Pancreas (tissue), 10 donors: ENCODE results near the gene SLC25A41. TPM values are rescaled to one million over a fixed set of nuclear protein-coding genes. Genes with fewer than 3 reads are reported as not detected.
"Not testable (repeated sequence)": the region's sequence is repeated elsewhere in the genome, so short reads cannot be mapped to it uniquely, and the experiment has no call there.

ENCODE experiments used
- ATAC-seq, 4 donors: fragments of 200-7000 bp; cut with Tn5 transposase; one replicate each; pipeline versions ENCODE4 v1.8.0 to v1.9.1; 2020; ENCODE audit warnings: mild to moderate bottlenecking in 4 of 4, moderate library complexity in 4 of 4
- DNase-seq, 6 donors: peaks; one replicate each; pipeline ENCODE4 v3.0.0-alpha.2; 2020
- FAIRE-seq: peaks from 2 replicates; lab custom pipeline; 2012; peaks lifted over from hg19 to GRCh38; lab: Jason Lieb, UNC
- H3K27ac ChIP-seq, 4 donors: fragments of 200-600 bp; sonication (generic); 1 replicate in 3 of 4; 2 replicates in 1 of 4; pipeline versions ENCODE4 v1.5.0 to v1.8.0; 2020
- H3K27me3 ChIP-seq, 4 donors: fragments of 200-600 bp; one replicate each; pipeline ENCODE4 v1.8.0; 2021
- H3K36me3 ChIP-seq, 3 donors: fragments of 200-600 bp; sonication (generic) in 1 of 3; one replicate each; pipeline versions ENCODE4 v1.5.0 to v1.8.0; 2020 to 2021
- H3K4me1 ChIP-seq, 3 donors: fragments of 200-600 bp; one replicate each; pipeline ENCODE4 v1.8.0; 2021
- H3K4me3 ChIP-seq, 4 donors: fragments of 200-600 bp; sonication (generic) in 2 of 4; one replicate each; pipeline versions ENCODE4 v1.5.0 to v1.8.0; 2020 to 2021
- H3K9me3 ChIP-seq, 4 donors: fragments of 200-600 bp; one replicate each; pipeline ENCODE4 v1.8.0; 2021
- WGBS, 2 donors: extraction: QIAGEN DNeasy Blood & Tissue Kit; methylation state at CpG; one replicate each; pipeline ENCODE4 v1.1.7; 2013; 5-methylcytosine and 5-hydroxymethylcytosine counted together
- intact Hi-C, 3 donors: fragments of 100-400 bp; cut with DNase I; formaldehyde crosslinking; loops; one replicate each; pipeline versions ENCODE4 v1.11.1 to v1.14.2; 2022
- polyA plus RNA-seq, 2 donors: library from polyadenylated mRNA; stranded (reverse); fragments of 200-250 nt; gene quantifications; one replicate each; pipeline ENCODE4 v1.2.3, GENCODE V29; 2013
- total RNA-seq, 6 donors: library from RNA; stranded (reverse); fragmentation: NEBNext Ultra II Directional in 4 of 6; extraction: Animal tissue kit (Norgen Biotek cat#: 25700) in 4 of 6; gene quantifications; one replicate each; pipeline versions ENCODE4 v1.2.1 to v1.2.4, GENCODE V29; 2021 to 2023
- TF ChIP-seq, protein P1 (sequence below), 4 donors: fragments of 200-600 bp; sonication (generic) in 3 of 4; IDR thresholded peaks; one replicate each; pipeline versions ENCODE4 v1.5.0 to v1.8.0; 2021; ENCODE audit warnings: antibody characterized with exemption in 4 of 4
- donor health status: healthy with polysubstance abuse.
- donor health status: DM: no; HTN: no; CAD: no; lungs with moderate emphysema.
- donor health status: DM: no; HTN: no; CAD: no.
- donor health status: control.
- donor health status: control.
- donor health status: Bipolar disorder and iron deficiency.
- donor health status: DM: yes; HTN: yes; CAD: no.
- donor health status: DM: no; HTN: no; CAD: no.
- donor health status: DM: no; HTN: no; CAD: no.
- donor health status: DM: yes; HTN: yes; CAD: no.

SLC25A41 gene
- total and polyA plus RNA-seq, 8 donors = 0.12 to 0.91 (median 0.18) TPM; not detected in 2

DNA sequence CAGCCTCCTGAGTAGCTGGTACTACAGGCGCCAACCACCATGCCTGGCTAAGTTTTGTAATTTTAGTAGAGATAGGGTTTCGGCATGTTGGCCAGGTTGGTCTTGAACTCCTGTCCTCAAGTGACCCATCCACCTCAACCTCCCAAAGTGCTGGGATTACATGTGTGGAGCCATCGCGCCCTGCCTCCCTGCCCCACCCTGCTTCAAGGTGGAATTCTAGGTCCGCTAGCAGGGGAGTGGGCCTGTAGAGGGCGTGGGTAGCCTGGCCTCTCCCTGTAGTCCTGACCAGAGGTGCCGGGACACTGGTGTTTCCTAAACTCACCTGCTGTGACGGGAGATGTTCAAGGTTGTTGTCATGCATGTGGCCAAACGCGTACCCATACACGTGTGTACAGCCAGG lies 398 bp downstream of the SLC25A41 start:
- Histone ChIP-seq H3K36me3 (no peaks in the 10 kb centered on the region), H3K27ac (no peak overlapping the region), H3K4me1 (no peaks in the 10 kb centered on the region), H3K4me3 (no peak overlapping the region), H3K27me3 (no peaks in the 10 kb centered on the region), H3K9me3 (no peaks in the 10 kb centered on the region)
- intact Hi-C loops = no loop called here
- FAIRE-seq = no peak
- TF ChIP-seq, protein P1, sequence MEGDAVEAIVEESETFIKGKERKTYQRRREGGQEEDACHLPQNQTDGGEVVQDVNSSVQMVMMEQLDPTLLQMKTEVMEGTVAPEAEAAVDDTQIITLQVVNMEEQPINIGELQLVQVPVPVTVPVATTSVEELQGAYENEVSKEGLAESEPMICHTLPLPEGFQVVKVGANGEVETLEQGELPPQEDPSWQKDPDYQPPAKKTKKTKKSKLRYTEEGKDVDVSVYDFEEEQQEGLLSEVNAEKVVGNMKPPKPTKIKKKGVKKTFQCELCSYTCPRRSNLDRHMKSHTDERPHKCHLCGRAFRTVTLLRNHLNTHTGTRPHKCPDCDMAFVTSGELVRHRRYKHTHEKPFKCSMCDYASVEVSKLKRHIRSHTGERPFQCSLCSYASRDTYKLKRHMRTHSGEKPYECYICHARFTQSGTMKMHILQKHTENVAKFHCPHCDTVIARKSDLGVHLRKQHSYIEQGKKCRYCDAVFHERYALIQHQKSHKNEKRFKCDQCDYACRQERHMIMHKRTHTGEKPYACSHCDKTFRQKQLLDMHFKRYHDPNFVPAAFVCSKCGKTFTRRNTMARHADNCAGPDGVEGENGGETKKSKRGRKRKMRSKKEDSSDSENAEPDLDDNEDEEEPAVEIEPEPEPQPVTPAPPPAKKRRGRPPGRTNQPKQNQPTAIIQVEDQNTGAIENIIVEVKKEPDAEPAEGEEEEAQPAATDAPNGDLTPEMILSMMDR (IDR thresholded peaks at IDR 0.05) = no peak
- 88 to 93% methylated on average over 11 of the region's 11 CpGs for WGBS, 2 donors
- ATAC-seq = no peak
- DNase-seq = no peak

DNA sequence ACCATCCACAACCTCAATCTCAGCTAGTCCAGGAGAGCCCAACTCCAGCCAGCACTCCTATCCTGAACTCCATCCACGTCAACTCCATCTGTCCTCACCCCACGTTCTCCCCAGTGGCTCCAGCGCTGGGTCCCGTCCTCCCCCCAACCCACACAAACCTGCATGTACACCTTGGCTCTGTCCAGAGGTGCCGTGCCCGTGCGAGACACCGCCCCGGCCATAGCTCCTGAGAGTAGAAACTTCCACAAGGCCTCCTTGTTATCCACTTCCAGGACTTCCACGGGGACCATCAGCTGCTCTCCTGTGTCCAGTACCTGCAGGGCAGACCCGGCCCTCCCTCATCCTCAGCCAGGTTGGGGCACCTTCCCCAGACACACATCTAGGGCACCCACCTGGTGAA lies 1.7 kb downstream of the SLC25A41 start:
- TF ChIP-seq, protein P1 (IDR thresholded peaks at IDR 0.05) = no peak
- DNase-seq (no peak), FAIRE-seq (no peak), ATAC-seq (no peak)
- Histone ChIP-seq H3K4me1 (no peaks in the 10 kb centered on the region), H3K9me3 (no peaks in the 10 kb centered on the region), H3K36me3 (no peaks in the 10 kb centered on the region), H3K27me3 (no peaks in the 10 kb centered on the region), H3K4me3 (no peak overlapping the region), H3K27ac (no peak overlapping the region)
- intact Hi-C loops = no loop called here
- 86 to 87% methylated on average over 11 of the region's 11 CpGs for WGBS, 2 donors

DNA sequence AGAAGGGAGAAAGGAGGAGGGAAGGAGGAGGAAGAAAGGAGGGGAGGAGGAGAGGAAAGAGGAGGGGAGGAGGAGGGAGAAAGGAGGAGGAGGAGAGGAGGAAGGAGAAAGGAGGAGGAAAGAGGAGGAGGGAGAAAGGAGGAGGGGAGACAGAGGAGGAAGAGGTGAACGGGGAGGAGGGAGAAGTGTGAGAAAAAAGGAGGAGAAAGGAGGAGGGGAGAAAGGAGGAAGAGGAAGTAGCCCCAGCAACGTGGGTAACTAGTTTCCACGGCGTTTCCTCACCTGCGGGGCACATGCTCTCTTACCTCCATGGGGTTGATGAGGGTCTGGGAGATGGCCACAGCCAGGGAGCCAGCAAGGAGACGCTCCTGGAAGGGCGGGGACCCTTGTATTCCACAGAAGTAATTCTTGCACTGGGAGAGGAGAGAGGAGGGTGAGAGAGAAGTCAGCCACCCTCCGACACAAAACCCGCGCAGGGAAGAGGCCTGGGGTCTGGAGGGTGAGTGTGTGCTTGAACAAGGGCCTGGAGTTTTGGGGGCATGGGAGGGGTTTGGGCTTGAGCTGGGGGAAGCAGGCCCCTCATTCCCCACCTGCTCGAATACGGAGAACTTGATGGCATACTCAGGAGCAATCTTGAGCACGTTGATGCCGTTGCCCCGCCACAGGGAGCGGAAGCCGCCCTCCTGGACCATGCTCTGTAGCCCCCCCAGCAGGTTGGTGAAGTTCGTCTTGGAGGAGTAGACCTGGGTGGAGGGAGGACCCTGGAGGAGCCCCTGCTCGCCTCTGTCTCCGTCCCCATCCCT lies 3.9 kb downstream of the SLC25A41 start:
- FAIRE-seq (no peak), DNase-seq (no peak), ATAC-seq (no peak)
- no peaks in the 10 kb centered on the region for H3K4me1 ChIP-seq
- H3K27ac ChIP-seq = no peak overlapping the region
- no peaks in the 10 kb centered on the region for H3K36me3 ChIP-seq
- no peaks in the 10 kb centered on the region for H3K9me3 ChIP-seq
- intact Hi-C loops = no loop called here
- no peak overlapping the region for H3K4me3 ChIP-seq
- TF ChIP-seq, protein P1 (IDR thresholded peaks at IDR 0.05) = no peak
- WGBS, 2 donors = 51 to 58% methylated on average over 18 to 20 of the region's 20 CpGs
- no peaks in the 10 kb centered on the region for H3K27me3 ChIP-seq

DNA sequence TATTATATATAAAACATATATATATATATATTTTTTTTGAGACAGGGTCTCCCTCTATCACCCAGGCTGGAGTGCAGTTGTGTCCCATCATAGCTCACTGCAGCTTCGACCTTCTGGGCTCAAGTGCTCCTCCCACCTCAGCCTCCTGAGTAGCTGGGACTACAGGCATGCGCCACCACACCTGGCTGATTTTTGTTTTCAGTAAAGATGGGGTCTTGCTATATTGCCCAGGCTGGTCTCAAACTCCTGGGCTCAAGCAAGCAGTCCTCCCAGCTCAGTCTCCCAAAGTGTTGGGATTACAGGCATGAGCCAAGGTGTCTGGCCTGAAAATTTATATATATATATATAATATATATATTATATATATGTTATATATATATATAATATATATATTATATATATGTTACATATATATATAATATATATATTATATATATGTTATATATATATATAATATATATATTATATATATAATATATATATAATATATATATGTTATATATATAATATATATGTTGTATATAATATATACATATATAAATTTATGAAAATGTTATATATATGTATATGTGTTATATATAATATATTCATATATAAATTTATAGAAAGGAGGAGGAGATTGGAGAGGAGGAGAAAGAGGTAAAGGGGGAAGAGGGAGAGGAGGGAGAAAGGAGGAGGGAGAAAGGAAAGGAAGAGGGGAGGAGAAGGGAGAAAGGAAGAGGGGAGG lies 4.7 kb downstream of the SLC25A41 start:
- WGBS, 2 donors = 82 to 86% methylated on average over 2 of the region's 2 CpGs
- H3K27me3 ChIP-seq, H3K9me3 ChIP-seq, DNase-seq, intact Hi-C loops, ATAC-seq, H3K27ac ChIP-seq, H3K36me3 ChIP-seq, H3K4me3 ChIP-seq, H3K4me1 ChIP-seq: not testable (repeated sequence)
- FAIRE-seq = peak; percentile 99

DNA sequence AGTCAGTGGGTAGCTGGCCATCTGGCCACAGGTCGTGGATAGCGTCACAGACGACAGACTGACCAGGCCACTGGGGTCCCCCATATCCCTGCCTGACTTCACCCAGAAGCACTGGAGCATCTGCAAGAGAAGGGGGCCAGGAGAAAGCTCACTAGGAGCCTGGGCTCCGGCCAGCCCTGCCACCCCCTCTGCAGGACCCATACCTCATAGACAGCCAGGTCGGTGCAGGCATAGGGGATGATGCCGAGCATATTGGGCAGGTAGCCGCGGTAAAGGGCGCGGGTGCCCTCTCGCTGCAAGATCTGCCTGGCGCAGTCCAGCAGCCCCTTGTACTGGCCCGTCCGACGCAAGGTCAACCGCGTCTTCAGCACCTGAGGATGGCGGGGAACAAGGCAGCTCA lies 6.4 kb downstream of the SLC25A41 start:
- Histone ChIP-seq H3K36me3 (no peaks in the 10 kb centered on the region), H3K9me3 (no peaks in the 10 kb centered on the region), H3K27me3 (no peaks in the 10 kb centered on the region), H3K4me1 (peaks cover 0 to 11% (median 0%) of the 10 kb centered on the region in 3 donors), H3K4me3 (no peak overlapping the region), H3K27ac (no peak overlapping the region)
- DNase-seq (peak in 1 of 6 donors; percentile 71), FAIRE-seq (no peak), ATAC-seq (no peak)
- intact Hi-C loops = no loop called here
- 95% methylated on average over 18 of the region's 18 CpGs for WGBS, 2 donors
- TF ChIP-seq, protein P1 (IDR thresholded peaks at IDR 0.05) = no peak
